H1 (cell line): Measurements from ENCODE around the gene PRAMEF8. TPM values are rescaled to one million over a fixed set of nuclear protein-coding genes. Genes with fewer than 3 reads are reported as not detected.
"Not testable (repeated sequence)": the region's sequence is repeated elsewhere in the genome, so short reads cannot be mapped to it uniquely, and the experiment has no call there.

Source experiments
- CTCF ChIA-PET: fragments of 300-600 bp; sonication (Branson Sonifier 250); formaldehyde crosslinking; loops from one replicate; lab custom pipeline; 2021; ENCODE audit not compliant: partially characterized antibody; lab: Charles Lee
- POLR2A ChIA-PET: fragments of 300-600 bp; sonication (Branson Sonifier 250); formaldehyde crosslinking; loops from one replicate; lab custom pipeline; 2021; ENCODE audit warnings: inconsistent platforms; ENCODE audit not compliant: partially characterized antibody; lab: Charles Lee
- DNase-seq, 2 experiments: peaks; one replicate each; pipeline versions ENCODE4 v3.0.0 to v3.0.0-alpha.2; 2010 to 2022; ENCODE audit warnings: low spot score in 2 of 2, low read depth in 1 of 2, mixed read lengths in 1 of 2
- FAIRE-seq: peaks from 2 replicates; lab custom pipeline; 2011; peaks lifted over from hg19 to GRCh38; lab: Jason Lieb, UNC
- H2AFZ ChIP-seq: 2 replicates; pipeline ENCODE4 v1.8.1; 2012; ENCODE audit warnings: low read length, inconsistent platforms
- H2AK5ac ChIP-seq: 2 replicates; pipeline ENCODE4 v1.6.1; 2013; ENCODE audit warnings: low read depth, low read length
- H2BK120ac ChIP-seq: replicated peaks from 2 replicates; pipeline ENCODE3; 2013; ENCODE audit warnings: low read depth, low read length, inconsistent platforms
- H2BK12ac ChIP-seq: 2 replicates; pipeline ENCODE4 v1.6.1; 2013; ENCODE audit warnings: low read depth, low read length
- H2BK15ac ChIP-seq: 2 replicates; pipeline ENCODE4 v1.6.1; 2013; ENCODE audit warnings: low read length
- H2BK20ac ChIP-seq: 2 replicates; pipeline ENCODE4 v1.6.1; 2013; ENCODE audit warnings: low read length
- H2BK5ac ChIP-seq: 2 replicates; pipeline ENCODE4 v1.6.1; 2013; ENCODE audit warnings: low read depth, low read length
- H3K14ac ChIP-seq: 2 replicates; pipeline ENCODE4 v1.6.1; 2013; ENCODE audit warnings: inconsistent platforms; ENCODE audit not compliant: insufficient read length
- H3K18ac ChIP-seq: 2 replicates; pipeline ENCODE4 v1.6.1; 2013; ENCODE audit warnings: low read length; ENCODE audit errors: extremely low read depth
- H3K23ac ChIP-seq: 2 replicates; pipeline ENCODE4 v1.6.1; 2013; ENCODE audit warnings: inconsistent platforms; ENCODE audit not compliant: insufficient read length
- H3K23me2 ChIP-seq: 2 replicates; pipeline ENCODE4 v1.6.1; 2013; ENCODE audit warnings: low read depth, low read length
- H3K27ac ChIP-seq: 2 replicates; pipeline ENCODE4 v1.6.1; 2011; ENCODE audit warnings: low read depth, low read length, inconsistent platforms
- H3K27me3 ChIP-seq, 4 experiments: replicated peaks in 1 of 4; 1 replicate in 1 of 4; 2 replicates in 3 of 4; pipeline versions ENCODE4 v1.6.1 to v1.8.1; 2011 to 2013; ENCODE audit warnings: low read length in 3 of 4, mild to moderate bottlenecking in 3 of 4, inconsistent platforms in 2 of 4, mixed read lengths in 2 of 4, moderate library complexity in 1 of 4; ENCODE audit not compliant: control insufficient read depth in 3 of 4, insufficient read depth in 3 of 4; ENCODE audit errors: extremely low read depth in 1 of 4
- H3K36me3 ChIP-seq, 4 experiments: 2 replicates each; pipeline versions ENCODE4 v1.6.1 to v1.8.1; 2011 to 2013; ENCODE audit warnings: mild to moderate bottlenecking in 4 of 4, low read length in 3 of 4, moderate library complexity in 2 of 4, control low read depth in 1 of 4, inconsistent platforms in 1 of 4; ENCODE audit not compliant: insufficient read depth in 4 of 4, control insufficient read depth in 2 of 4
- H3K4ac ChIP-seq: replicated peaks from 2 replicates; pipeline ENCODE3; 2013; ENCODE audit warnings: low read length, low read depth, mixed read lengths, inconsistent platforms; ENCODE audit not compliant: insufficient read length
- H3K4me1 ChIP-seq, 4 experiments: replicated peaks in 1 of 4; 1 replicate in 1 of 4; 2 replicates in 3 of 4; pipeline versions ENCODE4 v1.6.1 to v1.8.1; 2011 to 2013; ENCODE audit warnings: low read length in 3 of 4, inconsistent platforms in 2 of 4, mixed read lengths in 1 of 4; ENCODE audit not compliant: insufficient read depth in 4 of 4, control insufficient read depth in 3 of 4
- H3K4me2 ChIP-seq, 2 experiments: 2 replicates each; pipeline versions ENCODE4 v1.6.1 to v1.8.1; 2011 to 2013; ENCODE audit warnings: low read depth in 2 of 2, low read length in 2 of 2, control low read depth in 1 of 2, inconsistent platforms in 1 of 2, mild to moderate bottlenecking in 1 of 2; ENCODE audit not compliant: insufficient read depth in 1 of 2
- H3K4me3 ChIP-seq, 4 experiments: fragments of 200-600, 300-600 bp in 1 of 4; sonication (generic), shearing (Covaris generic), sonication (Bioruptor Twin) in 1 of 4; 2 replicates each; pipeline versions ENCODE4 v1.5.1 to v1.8.1; 2011 to 2016; ENCODE audit warnings: low read length in 4 of 4, low read depth in 3 of 4, control low read depth in 2 of 4, inconsistent platforms in 2 of 4, mild to moderate bottlenecking in 2 of 4, mixed read lengths in 1 of 4, moderate library complexity in 1 of 4; ENCODE audit not compliant: insufficient read depth in 2 of 4; ENCODE audit errors: extremely low read depth in 1 of 4
- H3K56ac ChIP-seq: replicated peaks from 2 replicates; pipeline ENCODE3; 2013; ENCODE audit warnings: low read depth, mild to moderate bottlenecking, mixed read lengths, low read length, inconsistent platforms; ENCODE audit not compliant: insufficient read length
- H3K79me1 ChIP-seq: 2 replicates; pipeline ENCODE4 v1.6.1; 2013; ENCODE audit warnings: low read depth, low read length, control low read depth
- H3K79me2 ChIP-seq, 2 experiments: 2 replicates each; pipeline versions ENCODE4 v1.6.1 to v1.8.1; 2012 to 2013; ENCODE audit warnings: low read length in 2 of 2, mild to moderate bottlenecking in 2 of 2, inconsistent platforms in 1 of 2; ENCODE audit not compliant: insufficient read depth in 2 of 2, control insufficient read depth in 1 of 2
- H3K9ac ChIP-seq, 4 experiments: replicated peaks in 1 of 4; 1 replicate in 1 of 4; 2 replicates in 3 of 4; pipeline versions ENCODE4 v1.6.1 to v1.8.1; 2011 to 2013; ENCODE audit warnings: low read depth in 3 of 4, low read length in 3 of 4, control low read depth in 2 of 4, mild to moderate bottlenecking in 2 of 4, moderate library complexity in 2 of 4, inconsistent platforms in 1 of 4; ENCODE audit errors: extremely low read depth in 1 of 4
- H3K9me3 ChIP-seq, 2 experiments: 2 replicates each; pipeline versions ENCODE4 v1.6.1 to v1.8.1; 2012 to 2013; ENCODE audit warnings: mild to moderate bottlenecking in 2 of 2, moderate library complexity in 2 of 2, control low read depth in 1 of 2, inconsistent platforms in 1 of 2, low read depth in 1 of 2, low read length in 1 of 2, mixed read lengths in 1 of 2; ENCODE audit not compliant: insufficient read depth in 2 of 2
- H4K20me1 ChIP-seq, 2 experiments: replicated peaks in 1 of 2; 2 replicates each; pipeline versions ENCODE3 to v1.8.1; 2011 to 2013; ENCODE audit warnings: inconsistent platforms in 2 of 2, low read length in 2 of 2, mild to moderate bottlenecking in 1 of 2; ENCODE audit not compliant: insufficient read depth in 2 of 2, control insufficient read depth in 1 of 2
- H4K5ac ChIP-seq: 2 replicates; pipeline ENCODE4 v1.6.1; 2013; ENCODE audit warnings: low read length, low read depth, mixed read lengths, inconsistent platforms; ENCODE audit not compliant: insufficient read length
- H4K8ac ChIP-seq: 2 replicates; pipeline ENCODE4 v1.8.0; 2013; ENCODE audit warnings: mild to moderate bottlenecking, moderate library complexity, low read length, inconsistent platforms; ENCODE audit not compliant: insufficient read depth; ENCODE audit errors: extremely low read depth
- H4K91ac ChIP-seq: replicated peaks from 2 replicates; pipeline ENCODE3; 2013; ENCODE audit warnings: low read length, mixed read lengths, inconsistent platforms; ENCODE audit not compliant: insufficient read length
- WGBS, 2 experiments: shearing (Covaris generic) in 1 of 2; methylation state at CpG; one replicate each; pipeline versions ENCODE4 v1.1.6 to v1.1.7; 2013 to 2015; ENCODE audit warnings: low lambda C conversion rate in 2 of 2, mixed read lengths in 2 of 2, inconsistent platforms in 1 of 2, low coverage in 1 of 2, missing lambda C conversion rate in 1 of 2; ENCODE audit not compliant: insufficient replicate concordance in 2 of 2, insufficient coverage in 1 of 2, insufficient read length in 1 of 2; ENCODE audit errors: extremely low coverage in 1 of 2, missing lambda C conversion rate in 1 of 2; 5-methylcytosine and 5-hydroxymethylcytosine counted together
- polyA plus RNA-seq, 7 experiments: library from polyadenylated mRNA; depleted of rRNA in 3 of 7; stranded (reverse) in 5 of 7; unstranded in 2 of 7; fragments of >200 nt in 5 of 7; fragments of 200-250 nt in 2 of 7; gene quantifications; 1 replicate in 5 of 7; 2 replicates in 1 of 7; 4 replicates in 1 of 7; pipeline versions ENCODE4 v1.2.1 to v1.2.3, GENCODE V29; 2011 to 2013; ENCODE audit warnings: missing spikeins in 2 of 7, mixed read lengths in 2 of 7
- small RNA-seq: library from polyadenylated mRNA; stranded (forward); fragments of <200 nt; extraction: miRNeasy Mini kit (QIAGEN cat#:217004); gene quantifications from one replicate; pipeline ENCODE3, GENCODE V24; 2013; ENCODE audit not compliant: insufficient read depth
- total RNA-seq: library from RNA; stranded (reverse); fragmentation: NEBNext Ultra II Directional; extraction: Animal tissue kit (Norgen Biotek cat#: 25700); gene quantifications from 2 replicates; pipeline ENCODE4 v1.2.1, GENCODE V29; 2021

Gene PRAMEF8
- total and polyA plus RNA-seq, 2 of the 8 experiments (the other 6 are each of a cell fraction or from before 2014, with no cell fraction given), result not detected

DNA sequence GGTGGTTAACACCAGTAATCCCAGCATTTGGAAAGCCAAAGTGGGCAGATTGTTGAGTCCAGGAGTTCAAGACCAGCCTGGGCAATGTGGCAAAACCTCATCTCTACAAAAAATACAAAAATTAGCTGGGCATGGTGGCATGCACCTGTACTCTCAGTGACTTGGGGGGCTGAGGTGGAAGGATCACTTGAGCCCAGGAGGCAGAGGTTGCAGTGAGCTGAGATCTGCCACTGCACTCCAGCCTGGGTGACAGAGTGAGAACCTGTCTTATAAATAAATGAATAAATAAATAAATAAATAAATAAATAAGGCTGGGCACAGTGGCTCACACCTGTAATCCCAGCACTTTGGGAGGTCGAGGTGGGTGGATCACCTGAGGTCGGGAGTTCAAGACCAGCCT, 52.9 kb downstream of the PRAMEF8 start:
- H4K8ac ChIP-seq, H3K56ac ChIP-seq, CTCF ChIA-PET, H3K79me2 ChIP-seq, H3K27ac ChIP-seq, H2AFZ ChIP-seq, H3K23me2 ChIP-seq, H3K9ac ChIP-seq, H3K36me3 ChIP-seq, H3K4ac ChIP-seq, FAIRE-seq, H2BK120ac ChIP-seq, POLR2A ChIA-PET, H2BK15ac ChIP-seq, H3K4me2 ChIP-seq, H4K5ac ChIP-seq, H2BK12ac ChIP-seq, H2BK5ac ChIP-seq, DNase-seq, H3K18ac ChIP-seq, H3K79me1 ChIP-seq, H4K20me1 ChIP-seq, H3K4me1 ChIP-seq, H3K4me3 ChIP-seq, H4K91ac ChIP-seq, H3K27me3 ChIP-seq, H3K14ac ChIP-seq, H2AK5ac ChIP-seq, H3K23ac ChIP-seq, H2BK20ac ChIP-seq: not testable (repeated sequence)
- 63% methylated on average over 2 of the region's 2 CpGs; no CpG with 5 or more reads in 1 of the 2 experiments for WGBS, 2 experiments
- peaks cover 55 to 75% of the 10 kb centered on the region in 2 experiments for H3K9me3 ChIP-seq

Small RNA genes lying within 50 kb of the gene (small RNA-seq; reads per million reads assigned to genes)
- not detected for gene RNU6-771P

Other genes with a start within 250 kb of the PRAMEF8 start
- not detected in 2 replicates for gene PRAMEF27, start 228.6 kb downstream of the PRAMEF8 start, total RNA-seq
- not detected in 2 replicates for gene PRAMEF27, start 228.6 kb downstream of the PRAMEF8 start, polyA plus RNA-seq (2011; rRNA removed)
- gene HNRNPCL3, start 224.4 kb downstream of the PRAMEF8 start, total RNA-seq, result not detected in 2 replicates
- not detected in 2 replicates for gene HNRNPCL3, start 224.4 kb downstream of the PRAMEF8 start, polyA plus RNA-seq (2011; rRNA removed)
- gene PRAMEF25, start 214.4 kb downstream of the PRAMEF8 start, total RNA-seq, result not detected in 2 replicates
- gene PRAMEF25, start 214.4 kb downstream of the PRAMEF8 start, polyA plus RNA-seq (2011; rRNA removed), result not detected in 2 replicates
- gene HNRNPCL2, start 168.3 kb downstream of the PRAMEF8 start, total RNA-seq, result not detected in 2 replicates
- gene HNRNPCL2, start 168.3 kb downstream of the PRAMEF8 start, polyA plus RNA-seq (2011; rRNA removed), result not detected in 2 replicates
- gene PRAMEF26, start 129.1 kb downstream of the PRAMEF8 start, total RNA-seq, result not detected in 2 replicates
- gene PRAMEF26, start 129.1 kb downstream of the PRAMEF8 start, polyA plus RNA-seq (2011; rRNA removed), result not detected in 2 replicates
- not detected in 2 replicates for gene HNRNPCL4, start 119.5 kb downstream of the PRAMEF8 start, total RNA-seq
- gene HNRNPCL4, start 119.5 kb downstream of the PRAMEF8 start, polyA plus RNA-seq (2011; rRNA removed), result not detected in 2 replicates
- not detected in 2 replicates for gene PRAMEF9, start 113.3 kb downstream of the PRAMEF8 start, total RNA-seq
- gene PRAMEF9, start 113.3 kb downstream of the PRAMEF8 start, polyA plus RNA-seq (2011; rRNA removed), result not detected in 2 replicates
- not detected in 2 replicates for gene PRAMEF13, start 83.7 kb downstream of the PRAMEF8 start, total RNA-seq
- not detected in 2 replicates for gene PRAMEF13, start 83.7 kb downstream of the PRAMEF8 start, polyA plus RNA-seq (2011; rRNA removed)
- not detected in 2 replicates for gene PRAMEF18, start 59.0 kb downstream of the PRAMEF8 start, total RNA-seq
- not detected in 2 replicates for gene PRAMEF18, start 59.0 kb downstream of the PRAMEF8 start, polyA plus RNA-seq (2011; rRNA removed)
- not detected in 2 replicates for gene PRAMEF5, start 30.9 kb downstream of the PRAMEF8 start, total RNA-seq
- not detected in 2 replicates for gene PRAMEF5, start 30.9 kb downstream of the PRAMEF8 start, polyA plus RNA-seq (2011; rRNA removed)
- gene PRAMEF33, start 18.4 kb upstream of the PRAMEF8 start, total RNA-seq, result not detected in 2 replicates
- not detected in 2 replicates for gene PRAMEF33, start 18.4 kb upstream of the PRAMEF8 start, polyA plus RNA-seq (2011; rRNA removed)
- gene PRAMEF15, start 30.4 kb upstream of the PRAMEF8 start, total RNA-seq, result not detected in 2 replicates
- gene PRAMEF15, start 30.4 kb upstream of the PRAMEF8 start, polyA plus RNA-seq (2011; rRNA removed), result not detected in 2 replicates
- gene PRAMEF14, start 62.0 kb upstream of the PRAMEF8 start, total RNA-seq, result not detected in 2 replicates
- gene PRAMEF14, start 62.0 kb upstream of the PRAMEF8 start, polyA plus RNA-seq (2011; rRNA removed), result not detected in 2 replicates
- not detected in 2 replicates for gene PRAMEF19, start 86.8 kb upstream of the PRAMEF8 start, total RNA-seq
- not detected in 2 replicates for gene PRAMEF19, start 86.8 kb upstream of the PRAMEF8 start, polyA plus RNA-seq (2011; rRNA removed)
- gene PRAMEF17, start 104.5 kb upstream of the PRAMEF8 start, total RNA-seq, result not detected in 2 replicates
- gene PRAMEF17, start 104.5 kb upstream of the PRAMEF8 start, polyA plus RNA-seq (2011; rRNA removed), result not detected in 2 replicates
- not detected in 2 replicates for gene PRAMEF20, start 125.3 kb upstream of the PRAMEF8 start, total RNA-seq
- gene PRAMEF20, start 125.3 kb upstream of the PRAMEF8 start, polyA plus RNA-seq (2011; rRNA removed), result not detected in 2 replicates
- gene LRRC38, start 228.9 kb upstream of the PRAMEF8 start, total RNA-seq, result 0.38 and 0.63 TPM in 2 replicates
- gene LRRC38, start 228.9 kb upstream of the PRAMEF8 start, polyA plus RNA-seq (2011; rRNA removed), result 0.17 and 0.19 TPM in 2 replicates